ENCODE results near the gene DRC3. TPM values are rescaled to one million over a fixed set of nuclear protein-coding genes. Genes with fewer than 3 reads are reported as not detected.
"Not testable (repeated sequence)": the region's sequence is repeated elsewhere in the genome, so short reads cannot be mapped to it uniquely, and the experiment has no call there.

Gene DRC3
- total RNA-seq, 1 donor from 2014 or later, result 13.4 TPM

DNA sequence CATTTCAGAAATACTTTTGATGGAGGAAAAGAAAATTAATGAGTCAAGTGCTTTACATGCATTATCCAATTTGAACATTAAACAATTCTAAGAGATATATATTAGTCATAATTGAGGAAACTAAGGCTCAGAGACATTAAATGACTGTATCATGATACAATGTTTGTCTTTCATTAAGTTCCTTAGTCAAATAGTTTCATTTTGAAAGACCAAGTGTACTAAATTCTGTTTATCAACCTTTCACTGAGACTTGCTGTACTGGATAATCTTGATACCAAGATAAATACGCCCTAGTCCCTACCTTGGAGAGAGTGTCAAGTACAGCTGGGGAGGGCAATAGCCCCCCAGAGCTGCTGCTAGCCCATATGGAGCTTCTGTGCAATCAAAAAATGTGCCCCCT lies 24.7 kb upstream of the DRC3 start:
- Histone ChIP-seq H3K9me3 (no peaks in the 10 kb centered on the region), H3K27ac (no peak overlapping the region), H3K27me3 (ENCODE audit: low read depth) (no peaks in the 10 kb centered on the region), H3K4me3 (no peak overlapping the region), H3K36me3 (no peaks in the 10 kb centered on the region), H3K4me1 (peaks cover 13% of the 10 kb centered on the region)
- TF ChIP-seq, protein P1, sequence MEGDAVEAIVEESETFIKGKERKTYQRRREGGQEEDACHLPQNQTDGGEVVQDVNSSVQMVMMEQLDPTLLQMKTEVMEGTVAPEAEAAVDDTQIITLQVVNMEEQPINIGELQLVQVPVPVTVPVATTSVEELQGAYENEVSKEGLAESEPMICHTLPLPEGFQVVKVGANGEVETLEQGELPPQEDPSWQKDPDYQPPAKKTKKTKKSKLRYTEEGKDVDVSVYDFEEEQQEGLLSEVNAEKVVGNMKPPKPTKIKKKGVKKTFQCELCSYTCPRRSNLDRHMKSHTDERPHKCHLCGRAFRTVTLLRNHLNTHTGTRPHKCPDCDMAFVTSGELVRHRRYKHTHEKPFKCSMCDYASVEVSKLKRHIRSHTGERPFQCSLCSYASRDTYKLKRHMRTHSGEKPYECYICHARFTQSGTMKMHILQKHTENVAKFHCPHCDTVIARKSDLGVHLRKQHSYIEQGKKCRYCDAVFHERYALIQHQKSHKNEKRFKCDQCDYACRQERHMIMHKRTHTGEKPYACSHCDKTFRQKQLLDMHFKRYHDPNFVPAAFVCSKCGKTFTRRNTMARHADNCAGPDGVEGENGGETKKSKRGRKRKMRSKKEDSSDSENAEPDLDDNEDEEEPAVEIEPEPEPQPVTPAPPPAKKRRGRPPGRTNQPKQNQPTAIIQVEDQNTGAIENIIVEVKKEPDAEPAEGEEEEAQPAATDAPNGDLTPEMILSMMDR (IDR thresholded peaks at IDR 0.05), result no peak
- DNase-seq (no peak), ATAC-seq (peak in 1 of 2 donors; percentile 56)
- intact Hi-C loops (cut with DNase I), result no loop called here

DNA sequence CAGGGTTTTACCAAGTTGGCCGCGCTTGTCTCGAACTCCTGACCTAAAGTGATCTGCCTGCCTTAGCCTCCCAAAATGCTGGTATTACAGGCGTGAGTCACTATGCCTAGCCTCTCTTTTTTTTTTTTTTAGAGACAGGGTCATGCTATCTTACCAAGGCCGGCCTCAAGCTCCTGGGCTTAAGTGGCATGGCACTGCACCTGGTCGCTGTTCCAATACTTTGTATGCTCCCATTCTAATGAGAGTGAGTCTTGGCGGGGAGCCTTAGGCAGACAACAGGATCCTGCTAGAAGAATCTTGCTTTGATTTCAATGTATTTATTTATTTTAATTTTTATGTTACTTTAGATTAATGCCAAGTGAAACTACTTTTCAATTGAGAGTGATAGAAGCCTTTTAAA lies 22.3 kb upstream of the DRC3 start:
- Histone ChIP-seq H3K9me3 (no peaks in the 10 kb centered on the region), H3K36me3 (peaks cover 2% of the 10 kb centered on the region), H3K4me3 (no peak overlapping the region), H3K4me1 (no peaks in the 10 kb centered on the region), H3K27ac (no peak overlapping the region), H3K27me3 (ENCODE audit: low read depth) (no peaks in the 10 kb centered on the region)
- ATAC-seq (no peak), DNase-seq (no peak)
- intact Hi-C loops (cut with DNase I), result no loop called here
- TF ChIP-seq, protein P1 (IDR thresholded peaks at IDR 0.05), result no peak

DNA sequence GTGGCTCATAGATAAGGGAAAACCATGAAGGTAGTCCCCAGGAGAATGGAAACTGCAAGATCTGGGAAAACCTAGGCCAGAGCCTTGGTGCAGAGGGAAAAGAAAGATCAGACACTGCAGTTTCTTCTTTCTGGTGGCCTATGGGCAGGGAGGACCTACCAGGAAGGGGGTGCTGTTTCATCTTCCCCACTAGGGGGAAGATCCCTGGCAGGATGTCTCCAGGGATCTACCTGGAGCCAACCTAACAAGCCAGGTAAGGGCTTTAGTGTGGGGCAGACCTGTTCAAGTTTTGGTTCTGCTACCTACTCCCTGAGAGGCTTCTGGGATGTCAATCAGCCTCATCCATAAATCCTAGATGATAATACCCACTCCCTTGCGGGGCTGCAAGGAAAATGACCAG lies 21.9 kb upstream of the DRC3 start:
- H3K9me3 ChIP-seq, result no peaks in the 10 kb centered on the region
- H3K4me1 ChIP-seq, result no peaks in the 10 kb centered on the region
- DNase-seq (no peak), ATAC-seq (no peak)
- no peak overlapping the region for H3K27ac ChIP-seq
- peaks cover 3% of the 10 kb centered on the region for H3K36me3 ChIP-seq
- intact Hi-C loops (cut with DNase I), result no loop called here
- no peaks in the 10 kb centered on the region for H3K27me3 ChIP-seq (ENCODE audit: low read depth)
- no peak overlapping the region for H3K4me3 ChIP-seq
- TF ChIP-seq, protein P1 (IDR thresholded peaks at IDR 0.05), result no peak

DNA sequence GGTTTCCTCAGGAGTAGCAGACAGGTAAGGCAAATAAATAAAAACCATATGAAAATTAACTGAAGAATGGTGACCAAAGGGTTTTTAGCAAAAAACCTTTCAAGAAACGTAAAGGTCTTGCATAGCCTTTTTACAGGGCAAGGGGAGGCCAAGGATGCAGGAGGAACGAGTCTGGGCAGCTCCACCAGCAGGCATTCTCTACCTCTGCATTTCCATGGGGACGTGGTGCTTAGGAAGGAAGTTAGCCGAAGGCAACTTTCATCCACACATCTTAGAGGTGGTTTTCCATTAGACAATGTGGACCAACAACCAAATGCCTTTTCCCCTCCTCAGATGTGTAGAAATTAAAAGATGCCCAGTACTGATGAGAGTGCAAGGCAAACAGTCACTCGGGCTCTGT lies 21.1 kb upstream of the DRC3 start:
- Histone ChIP-seq H3K36me3 (peaks cover 3% of the 10 kb centered on the region), H3K27ac (no peak overlapping the region), H3K4me1 (no peaks in the 10 kb centered on the region), H3K27me3 (ENCODE audit: low read depth) (no peaks in the 10 kb centered on the region), H3K9me3 (no peaks in the 10 kb centered on the region), H3K4me3 (no peak overlapping the region)
- no peak for ATAC-seq
- intact Hi-C loops (cut with DNase I), result no loop called here
- no peak for DNase-seq
- TF ChIP-seq, protein P1 (IDR thresholded peaks at IDR 0.05), result no peak

DNA sequence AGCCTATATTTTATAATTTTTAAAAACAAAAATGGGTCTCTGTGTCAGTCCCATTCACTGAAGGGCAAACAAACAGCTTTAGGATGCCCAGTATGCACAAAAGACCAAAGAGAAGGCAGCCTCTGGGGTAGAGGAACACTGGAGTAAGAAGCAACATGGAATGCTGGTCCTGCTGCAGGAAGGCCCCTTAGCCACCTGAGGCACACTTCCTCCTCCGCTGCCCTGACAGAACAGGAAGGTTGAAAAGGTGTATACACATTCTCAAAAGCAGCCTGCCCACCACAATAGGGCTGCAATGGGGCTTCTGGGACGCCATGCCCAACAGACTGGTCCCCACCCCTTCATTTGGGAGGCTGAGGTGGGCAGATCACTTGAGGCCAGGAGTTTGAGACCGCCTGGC lies 20.0 kb upstream of the DRC3 start:
- H3K27ac ChIP-seq, result no peak overlapping the region
- H3K27me3 ChIP-seq (ENCODE audit: low read depth), result no peaks in the 10 kb centered on the region
- peaks cover 11% of the 10 kb centered on the region for H3K4me1 ChIP-seq
- intact Hi-C loops (cut with DNase I), result no loop called here
- TF ChIP-seq, protein P1 (IDR thresholded peaks at IDR 0.05), result no peak
- H3K4me3 ChIP-seq, result no peak overlapping the region
- peaks cover 3% of the 10 kb centered on the region for H3K36me3 ChIP-seq
- H3K9me3 ChIP-seq, result no peaks in the 10 kb centered on the region
- ATAC-seq (no peak), DNase-seq (no peak)

DNA sequence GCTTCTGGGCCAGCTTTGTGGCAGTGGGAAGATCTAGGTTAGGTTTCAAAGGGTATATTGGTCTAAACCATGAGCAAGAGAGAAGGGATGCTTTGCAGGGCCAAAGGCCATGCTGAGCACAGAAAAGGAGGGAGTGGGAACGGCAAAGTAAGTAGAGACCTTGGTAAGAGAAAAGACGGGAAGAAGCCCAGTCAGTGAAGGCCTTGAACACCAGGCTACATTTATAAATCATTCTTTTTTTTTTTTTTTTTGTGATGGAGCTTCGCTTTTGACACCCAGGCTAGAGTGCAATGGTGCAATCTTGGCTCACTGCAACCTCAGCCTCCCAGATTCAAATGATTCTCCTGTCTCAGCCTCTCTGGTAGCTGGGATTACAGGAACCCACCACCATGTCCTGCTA lies 18.6 kb upstream of the DRC3 start:
- Histone ChIP-seq H3K4me1 (peaks cover 25% of the 10 kb centered on the region), H3K27ac (no peak overlapping the region), H3K9me3 (no peaks in the 10 kb centered on the region), H3K4me3 (no peak overlapping the region), H3K36me3 (peaks cover 3% of the 10 kb centered on the region), H3K27me3 (ENCODE audit: low read depth) (no peaks in the 10 kb centered on the region)
- no peak for DNase-seq
- intact Hi-C loops (cut with DNase I), result no loop called here
- no peak for ATAC-seq
- TF ChIP-seq, protein P1 (IDR thresholded peaks at IDR 0.05), result no peak

DNA sequence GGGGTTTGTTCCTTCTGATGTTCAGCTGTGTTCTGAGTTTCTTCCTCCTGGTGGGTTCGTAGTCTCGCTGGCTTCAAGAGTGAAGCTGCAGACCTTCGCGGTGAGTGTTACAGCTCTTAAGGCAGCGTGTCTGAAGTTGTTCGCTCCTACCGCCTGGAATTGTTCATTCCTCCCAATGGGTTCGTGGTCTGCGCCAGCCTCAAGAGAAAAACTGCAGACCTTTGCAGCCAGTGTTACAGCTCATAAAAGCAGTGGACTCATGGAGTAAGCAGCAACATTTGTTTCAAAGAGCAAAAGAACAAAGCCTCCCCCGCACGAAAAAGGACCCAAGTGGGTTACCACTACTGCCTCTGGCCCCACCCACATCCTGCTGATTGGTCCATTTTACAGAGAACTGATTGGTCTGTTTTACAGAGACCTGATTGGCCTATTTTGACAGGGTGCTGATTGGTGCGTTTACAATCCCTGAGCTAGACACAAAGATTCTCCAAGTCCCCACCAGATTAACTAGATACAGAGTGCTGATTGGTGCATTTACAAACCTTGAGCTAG lies 16.8 kb upstream of the DRC3 start:
- H3K36me3 ChIP-seq; H3K4me3 ChIP-seq; H3K9me3 ChIP-seq; H3K27me3 ChIP-seq (ENCODE audit: low read depth); DNase-seq; intact Hi-C loops (cut with DNase I); ATAC-seq; H3K27ac ChIP-seq: not testable (repeated sequence)
- peaks cover 40% of the 10 kb centered on the region for H3K4me1 ChIP-seq

All from lower lobe of right lung (tissue), 2 donors.